ENCODE data around the gene SNX9.

The SNX9 gene

DNA sequence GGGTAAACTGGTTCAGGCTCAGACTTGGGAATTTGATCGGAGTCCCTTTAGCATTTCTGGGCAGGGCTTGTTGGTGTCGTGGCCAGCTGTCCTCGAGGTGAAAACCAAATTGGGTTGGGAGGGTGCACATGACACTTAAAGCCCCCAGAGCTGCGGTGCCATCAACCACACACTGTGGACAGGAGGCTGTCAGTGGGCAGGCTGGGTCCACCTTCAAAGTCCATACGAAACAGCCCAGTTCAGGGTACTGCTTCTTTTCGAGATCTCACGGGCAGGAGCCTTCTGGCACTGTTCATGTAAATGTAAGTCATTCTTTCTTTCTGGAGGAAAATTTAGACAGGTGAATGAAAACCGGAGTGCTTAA lies 165.6 kb downstream of the SNX9 start:
- H4K20me1 ChIP-seq (ENCODE audit: insufficient read depth, low read length): no peaks in the 10 kb centered on the region
- H3K9me2 ChIP-seq (ENCODE audit: low read depth, low read length): no peaks in the 10 kb centered on the region
- H3K4me1 ChIP-seq (ENCODE audit: insufficient read depth, low read length, severe bottlenecking): peaks cover 3% of the 10 kb centered on the region
- H3K9ac ChIP-seq (ENCODE audit: low read length): no peak overlapping the region
- TF ChIP-seq CTCF (IDR thresholded peaks at IDR 0.05; ENCODE audit: low read length) (no peak), EZH2 (IDR thresholded peaks at IDR 0.05; ENCODE audit: borderline replicate concordance, low read length) (no peak)
- no peaks in the 10 kb centered on the region for H3K9me3 ChIP-seq (ENCODE audit: low read length)
- H3K27me3 ChIP-seq (ENCODE audit: insufficient read depth, low read length): no peaks in the 10 kb centered on the region
- H3K4me2 ChIP-seq (ENCODE audit: low read length): no peak overlapping the region
- no peak overlapping the region for H3K4me3 ChIP-seq (ENCODE audit: low read depth, low read length, poor library complexity, severe bottlenecking)
- H2AFZ ChIP-seq (ENCODE audit: low read length): no peak overlapping the region
- H3F3A ChIP-seq (ENCODE audit: insufficient read depth, low read length): no peaks in the 10 kb centered on the region
- H3K79me2 ChIP-seq (ENCODE audit: insufficient read depth, low read length): no peaks in the 10 kb centered on the region
- no peaks in the 10 kb centered on the region for H3K36me3 ChIP-seq (ENCODE audit: insufficient read depth, low read length)
- H3K27ac ChIP-seq (ENCODE audit: low read depth, low read length, poor library complexity, severe bottlenecking): no peak overlapping the region

DNA sequence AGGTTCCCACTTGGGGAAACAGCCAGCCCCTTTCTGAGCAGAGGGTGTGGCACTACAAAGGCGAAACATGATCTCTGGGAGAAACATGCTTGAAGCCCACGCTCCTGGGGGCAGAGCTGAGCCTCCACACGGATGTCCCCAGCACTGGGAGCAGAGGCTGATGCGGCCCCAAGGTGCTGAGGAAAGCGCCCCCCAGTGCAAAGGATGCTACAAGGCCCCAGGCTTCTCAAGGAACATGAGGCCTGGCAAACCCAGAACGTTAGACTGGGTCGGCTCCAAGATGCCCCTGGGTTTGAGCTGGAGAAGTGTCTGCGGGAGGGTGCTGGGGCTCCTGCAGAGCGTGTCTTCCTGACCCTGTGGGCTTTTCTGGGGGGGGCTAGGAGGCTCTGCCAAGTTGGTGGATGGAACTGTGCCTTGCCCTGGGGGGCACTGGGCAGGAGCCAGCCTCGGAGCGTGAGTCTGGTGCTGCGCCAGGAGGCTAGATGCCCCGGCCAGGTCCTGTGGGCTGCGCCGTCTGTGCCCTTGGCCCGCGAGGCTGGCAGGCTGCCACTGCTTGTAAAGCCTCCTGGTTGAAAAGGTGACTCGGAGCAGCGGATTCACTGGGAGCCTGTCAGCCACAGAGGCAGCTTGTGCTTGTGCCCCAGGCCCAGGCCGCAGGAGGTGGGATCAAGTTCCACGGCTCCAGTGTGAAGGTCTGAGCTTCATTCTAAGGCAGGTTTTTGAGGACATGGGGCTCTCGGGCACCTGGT lies 166.7 kb downstream of the SNX9 start:
- no peaks in the 10 kb centered on the region for H3K9me2 ChIP-seq (ENCODE audit: low read depth, low read length)
- no peak overlapping the region for H3K4me3 ChIP-seq (ENCODE audit: low read depth, low read length, poor library complexity, severe bottlenecking)
- no peak overlapping the region for H3K4me2 ChIP-seq (ENCODE audit: low read length)
- H3K36me3 ChIP-seq (ENCODE audit: insufficient read depth, low read length): no peaks in the 10 kb centered on the region
- no peak overlapping the region for H3K27ac ChIP-seq (ENCODE audit: low read depth, low read length, poor library complexity, severe bottlenecking)
- no peak overlapping the region for H2AFZ ChIP-seq (ENCODE audit: low read length)
- H3K9me3 ChIP-seq (ENCODE audit: low read length): no peaks in the 10 kb centered on the region
- H3K79me2 ChIP-seq (ENCODE audit: insufficient read depth, low read length): no peaks in the 10 kb centered on the region
- H4K20me1 ChIP-seq (ENCODE audit: insufficient read depth, low read length): no peaks in the 10 kb centered on the region
- H3K9ac ChIP-seq (ENCODE audit: low read length): no peak overlapping the region
- H3F3A ChIP-seq (ENCODE audit: insufficient read depth, low read length): no peaks in the 10 kb centered on the region
- H3K27me3 ChIP-seq (ENCODE audit: insufficient read depth, low read length): no peaks in the 10 kb centered on the region
- no peak for TF ChIP-seq CTCF (IDR thresholded peaks at IDR 0.05; ENCODE audit: low read length)
- no peak for TF ChIP-seq EZH2 (IDR thresholded peaks at IDR 0.05; ENCODE audit: borderline replicate concordance, low read length)
- H3K4me1 ChIP-seq (ENCODE audit: insufficient read depth, low read length, severe bottlenecking): peaks cover 3% of the 10 kb centered on the region

GRCh38 chr6:157990321-157991066 lies 167.4 kb downstream of the SNX9 start:
- Histone ChIP-seq H4K20me1 (ENCODE audit: insufficient read depth, low read length) (no peaks in the 10 kb centered on the region), H3K27me3 (ENCODE audit: insufficient read depth, low read length) (no peaks in the 10 kb centered on the region), H3K4me3 (ENCODE audit: low read depth, low read length, poor library complexity, severe bottlenecking) (no peak overlapping the region), H3K4me1 (ENCODE audit: insufficient read depth, low read length, severe bottlenecking) (peaks cover 3% of the 10 kb centered on the region), H3K9me3 (ENCODE audit: low read length) (no peaks in the 10 kb centered on the region), H3K9me2 (ENCODE audit: low read depth, low read length) (no peaks in the 10 kb centered on the region), H3K79me2 (ENCODE audit: insufficient read depth, low read length) (no peaks in the 10 kb centered on the region), H3K36me3 (ENCODE audit: insufficient read depth, low read length) (no peaks in the 10 kb centered on the region), H3F3A (ENCODE audit: insufficient read depth, low read length) (no peaks in the 10 kb centered on the region), H3K9ac (ENCODE audit: low read length) (no peak overlapping the region), H3K27ac (ENCODE audit: low read depth, low read length, poor library complexity, severe bottlenecking) (no peak overlapping the region), H2AFZ (ENCODE audit: low read length) (no peak overlapping the region), H3K4me2 (ENCODE audit: low read length) (peak overlapping the region; percentile 24; the same call in 1 of the 2 replicates)
- TF ChIP-seq EZH2 (IDR thresholded peaks at IDR 0.05; ENCODE audit: borderline replicate concordance, low read length): no peak
- no peak for TF ChIP-seq CTCF (IDR thresholded peaks at IDR 0.05; ENCODE audit: low read length)
